ENCODE data around the gene SLC39A1. TPM values are rescaled to one million over a fixed set of nuclear protein-coding genes. Genes with fewer than 3 reads are reported as not detected.

Gene SLC39A1
- total RNA-seq, 4 donors from 2014 or later: 60.0 to 79.5 (median 69.6) TPM

DNA sequence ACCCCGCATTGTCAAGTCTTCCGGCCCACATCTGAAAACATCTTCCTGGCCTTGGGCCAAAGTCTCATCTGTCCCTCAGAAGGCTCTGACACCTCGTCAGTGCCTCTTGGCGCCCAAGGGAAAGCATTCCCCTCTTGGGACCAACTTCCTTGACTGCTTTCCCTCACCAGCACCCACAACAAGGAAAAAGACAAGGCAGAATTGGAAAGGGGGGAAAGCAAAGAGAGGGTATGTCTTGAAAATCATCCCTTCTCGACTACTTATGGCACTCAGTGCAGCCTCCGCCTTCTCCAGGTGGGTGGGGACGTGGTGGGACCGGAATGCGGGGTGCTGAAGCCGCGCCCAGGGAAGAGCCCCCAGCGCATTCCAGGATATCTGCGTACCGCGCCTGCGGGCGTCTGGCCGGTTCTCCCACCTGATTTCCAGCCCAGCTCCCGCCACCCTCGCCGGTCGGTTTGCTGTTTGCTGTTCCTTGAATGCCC, 554 bp upstream of the SLC39A1 start:
- 1% methylated on average over 22 of the region's 22 CpGs for WGBS
- Histone ChIP-seq H3K27ac (peak overlapping the region; percentile 95), H3K36me3 (peaks cover 16% of the 10 kb centered on the region), H3K4me1 (peaks cover 74% of the 10 kb centered on the region), H3K4me3 (peak overlapping the region; percentile 70), H3K27me3 (no peaks in the 10 kb centered on the region), H3K9me3 (no peaks in the 10 kb centered on the region)
- TF ChIP-seq EP300 (IDR thresholded peaks at IDR 0.05): no peak
- TF ChIP-seq, protein P1, sequence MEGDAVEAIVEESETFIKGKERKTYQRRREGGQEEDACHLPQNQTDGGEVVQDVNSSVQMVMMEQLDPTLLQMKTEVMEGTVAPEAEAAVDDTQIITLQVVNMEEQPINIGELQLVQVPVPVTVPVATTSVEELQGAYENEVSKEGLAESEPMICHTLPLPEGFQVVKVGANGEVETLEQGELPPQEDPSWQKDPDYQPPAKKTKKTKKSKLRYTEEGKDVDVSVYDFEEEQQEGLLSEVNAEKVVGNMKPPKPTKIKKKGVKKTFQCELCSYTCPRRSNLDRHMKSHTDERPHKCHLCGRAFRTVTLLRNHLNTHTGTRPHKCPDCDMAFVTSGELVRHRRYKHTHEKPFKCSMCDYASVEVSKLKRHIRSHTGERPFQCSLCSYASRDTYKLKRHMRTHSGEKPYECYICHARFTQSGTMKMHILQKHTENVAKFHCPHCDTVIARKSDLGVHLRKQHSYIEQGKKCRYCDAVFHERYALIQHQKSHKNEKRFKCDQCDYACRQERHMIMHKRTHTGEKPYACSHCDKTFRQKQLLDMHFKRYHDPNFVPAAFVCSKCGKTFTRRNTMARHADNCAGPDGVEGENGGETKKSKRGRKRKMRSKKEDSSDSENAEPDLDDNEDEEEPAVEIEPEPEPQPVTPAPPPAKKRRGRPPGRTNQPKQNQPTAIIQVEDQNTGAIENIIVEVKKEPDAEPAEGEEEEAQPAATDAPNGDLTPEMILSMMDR (IDR thresholded peaks at IDR 0.05): no peak
- TF ChIP-seq POLR2AphosphoS5 (IDR thresholded peaks at IDR 0.05): no peak
- TF ChIP-seq POLR2A (IDR thresholded peaks at IDR 0.05): no peak
- DNase-seq (ENCODE audit: low spot score in 2 of 2): peak; percentile 78 to 82

DNA sequence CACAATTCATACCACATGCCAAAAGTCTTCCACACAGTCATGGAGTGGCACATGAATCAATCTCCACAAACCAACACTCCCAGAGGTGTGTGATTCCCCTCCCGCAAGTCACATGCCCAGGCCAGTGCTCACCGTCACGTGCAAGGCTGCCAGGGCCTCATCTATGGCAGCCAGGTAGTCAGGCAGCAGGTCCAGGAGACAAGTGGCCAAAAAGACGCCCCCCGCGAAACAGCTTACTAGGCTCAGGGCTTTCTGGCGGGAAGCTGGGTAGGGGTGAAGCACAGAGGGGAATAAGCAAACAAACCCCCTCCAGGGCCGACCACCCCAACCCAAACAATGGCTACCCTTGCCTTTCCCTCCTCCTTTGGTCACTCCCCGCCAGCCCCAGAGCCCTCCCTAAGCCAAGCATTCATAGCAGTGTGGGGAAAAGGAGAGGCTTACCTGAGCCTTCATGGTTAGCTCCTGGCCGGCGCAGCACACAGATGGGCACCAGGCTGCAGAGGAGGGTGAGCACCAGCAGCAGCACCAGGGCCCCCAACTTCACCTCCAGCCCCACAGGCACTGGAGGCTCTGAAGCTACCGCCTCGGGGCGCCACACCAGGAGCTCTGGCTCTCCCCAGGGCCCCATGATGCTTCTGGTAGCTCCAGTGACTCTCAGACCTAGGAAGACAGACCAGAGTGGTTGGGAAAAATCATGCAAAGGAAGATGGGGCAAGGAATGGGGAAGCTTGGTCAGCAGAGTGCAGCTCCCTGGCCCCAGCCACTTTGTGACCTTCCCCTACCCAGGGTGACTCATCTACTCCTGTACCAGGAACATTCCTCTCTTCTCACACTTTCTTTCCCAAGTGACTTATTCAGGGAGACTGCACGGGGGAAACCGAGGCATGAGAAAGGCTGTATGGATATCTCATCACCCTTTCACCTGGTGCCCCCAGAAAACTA, 978 bp downstream of the SLC39A1 start:
- H3K36me3 ChIP-seq: peaks cover 16% of the 10 kb centered on the region
- WGBS: 16% methylated on average over 8 of the region's 16 CpGs
- TF ChIP-seq POLR2A (IDR thresholded peaks at IDR 0.05): no peak
- TF ChIP-seq EP300 (IDR thresholded peaks at IDR 0.05): no peak
- TF ChIP-seq POLR2AphosphoS5 (IDR thresholded peaks at IDR 0.05): no peak
- TF ChIP-seq, protein P1 (IDR thresholded peaks at IDR 0.05): no peak
- H3K9me3 ChIP-seq: no peaks in the 10 kb centered on the region
- peak overlapping the region; percentile 95 for H3K27ac ChIP-seq
- no peaks in the 10 kb centered on the region for H3K27me3 ChIP-seq
- peak overlapping the region; percentile 70 for H3K4me3 ChIP-seq
- no peak for DNase-seq (ENCODE audit: low spot score in 2 of 2)
- H3K4me1 ChIP-seq: peaks cover 72% of the 10 kb centered on the region

DNA sequence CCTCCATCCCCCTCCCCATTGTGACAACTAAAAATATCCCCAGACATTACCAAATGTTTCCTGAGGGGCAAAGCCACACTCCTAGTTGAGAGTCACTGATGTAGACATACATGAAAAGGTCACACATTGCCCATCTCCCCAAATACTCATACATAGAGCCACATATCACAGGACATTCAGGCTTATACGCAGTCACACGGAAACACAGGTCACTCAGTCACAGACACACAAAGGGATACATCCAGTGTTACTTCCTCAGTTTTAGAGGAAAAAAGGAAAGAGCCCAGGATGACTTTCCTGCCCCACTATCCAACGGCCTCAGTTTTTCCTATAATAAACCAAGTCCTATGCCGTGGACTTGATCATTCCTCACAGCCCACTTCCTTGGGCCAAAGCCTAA, 1.9 kb downstream of the SLC39A1 start:
- H3K4me3 ChIP-seq: peak overlapping the region; percentile 70
- 68% methylated on average over 4 of the region's 4 CpGs for WGBS
- H3K27ac ChIP-seq: peak overlapping the region; percentile 95
- peaks cover 77% of the 10 kb centered on the region for H3K4me1 ChIP-seq
- no peak for DNase-seq (ENCODE audit: low spot score in 2 of 2)
- peaks cover 16% of the 10 kb centered on the region for H3K36me3 ChIP-seq
- TF ChIP-seq POLR2A (IDR thresholded peaks at IDR 0.05): no peak
- TF ChIP-seq EP300 (IDR thresholded peaks at IDR 0.05): no peak
- TF ChIP-seq POLR2AphosphoS5 (IDR thresholded peaks at IDR 0.05): no peak
- TF ChIP-seq, protein P1 (IDR thresholded peaks at IDR 0.05): no peak
- no peaks in the 10 kb centered on the region for H3K27me3 ChIP-seq
- H3K9me3 ChIP-seq: no peaks in the 10 kb centered on the region

DNA sequence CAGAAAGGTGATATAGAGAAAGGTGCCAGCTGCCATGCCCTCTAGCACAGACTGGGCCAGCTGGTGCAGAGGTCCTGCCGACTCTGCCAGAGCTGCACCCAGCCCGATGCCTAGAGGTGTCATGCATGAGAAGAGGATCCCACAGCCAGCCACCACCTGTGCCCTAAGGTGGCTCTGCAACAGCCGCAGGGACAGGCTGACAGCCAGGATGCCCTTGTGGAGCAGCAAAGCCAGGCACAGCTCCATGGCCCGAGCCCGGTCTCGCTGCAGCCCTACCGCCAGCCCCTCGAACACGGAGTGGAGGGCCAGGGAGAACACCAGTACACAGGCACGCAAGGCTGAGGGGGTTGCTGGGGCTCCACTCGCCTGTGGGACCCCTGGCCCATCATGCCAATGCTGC, 3.1 kb downstream of the SLC39A1 start:
- no peak overlapping the region for H3K4me3 ChIP-seq
- no peaks in the 10 kb centered on the region for H3K27me3 ChIP-seq
- peaks cover 16% of the 10 kb centered on the region for H3K36me3 ChIP-seq
- TF ChIP-seq POLR2AphosphoS5 (IDR thresholded peaks at IDR 0.05): no peak
- TF ChIP-seq, protein P1 (IDR thresholded peaks at IDR 0.05): no peak
- TF ChIP-seq POLR2A (IDR thresholded peaks at IDR 0.05): no peak
- TF ChIP-seq EP300 (IDR thresholded peaks at IDR 0.05): no peak
- peaks cover 77% of the 10 kb centered on the region for H3K4me1 ChIP-seq
- H3K27ac ChIP-seq: peak overlapping the region; percentile 92
- DNase-seq (ENCODE audit: low spot score in 2 of 2): no peak
- 75% methylated on average over 8 of the region's 11 CpGs for WGBS
- no peaks in the 10 kb centered on the region for H3K9me3 ChIP-seq

DNA sequence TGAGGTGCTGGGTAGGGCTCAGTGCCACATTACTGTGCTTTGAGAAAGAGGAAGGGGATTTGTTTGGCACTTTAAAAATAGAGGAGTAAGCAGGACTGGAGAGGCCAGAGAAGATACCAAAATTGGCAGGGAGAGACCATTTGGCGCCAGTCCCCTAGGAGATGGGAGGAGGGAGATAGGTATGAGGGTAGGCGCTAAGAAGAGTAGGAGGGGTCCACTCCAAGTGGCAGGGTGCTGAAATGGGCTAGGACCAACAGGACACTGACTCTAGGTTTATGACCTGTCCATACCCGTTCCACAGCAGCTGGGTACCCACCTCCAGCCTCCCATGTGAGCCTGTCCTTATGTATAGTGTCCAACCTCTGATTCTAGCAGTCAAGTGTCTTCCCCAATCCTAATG, 3.9 kb downstream of the SLC39A1 start:
- H3K27ac ChIP-seq: peak overlapping the region; percentile 92
- 60% methylated on average over 3 of the region's 3 CpGs for WGBS
- no peaks in the 10 kb centered on the region for H3K27me3 ChIP-seq
- TF ChIP-seq, protein P1 (IDR thresholded peaks at IDR 0.05): no peak
- TF ChIP-seq POLR2AphosphoS5 (IDR thresholded peaks at IDR 0.05) (no peak), EP300 (IDR thresholded peaks at IDR 0.05) (no peak), POLR2A (IDR thresholded peaks at IDR 0.05) (no peak)
- peaks cover 76% of the 10 kb centered on the region for H3K4me1 ChIP-seq
- H3K4me3 ChIP-seq: no peak overlapping the region
- peaks cover 22% of the 10 kb centered on the region for H3K36me3 ChIP-seq
- DNase-seq (ENCODE audit: low spot score in 2 of 2): no peak
- no peaks in the 10 kb centered on the region for H3K9me3 ChIP-seq

Measured in suprapubic skin (tissue), 4 donors.